ENCODE data around the gene SPATA16.
"Not testable (repeated sequence)": the region's sequence is repeated elsewhere in the genome, so short reads cannot be mapped to it uniquely, and the experiment has no call there.

Gene SPATA16

GRCh38 chr3:172892158-172892557 lies 248.9 kb downstream of the SPATA16 start:
- Histone ChIP-seq H3K9me3 (ENCODE audit: control insufficient read depth, low read length) (no peaks in the 10 kb centered on the region), H3K36me3 (ENCODE audit: control insufficient read depth, insufficient read depth, low read length) (no peaks in the 10 kb centered on the region)

DNA sequence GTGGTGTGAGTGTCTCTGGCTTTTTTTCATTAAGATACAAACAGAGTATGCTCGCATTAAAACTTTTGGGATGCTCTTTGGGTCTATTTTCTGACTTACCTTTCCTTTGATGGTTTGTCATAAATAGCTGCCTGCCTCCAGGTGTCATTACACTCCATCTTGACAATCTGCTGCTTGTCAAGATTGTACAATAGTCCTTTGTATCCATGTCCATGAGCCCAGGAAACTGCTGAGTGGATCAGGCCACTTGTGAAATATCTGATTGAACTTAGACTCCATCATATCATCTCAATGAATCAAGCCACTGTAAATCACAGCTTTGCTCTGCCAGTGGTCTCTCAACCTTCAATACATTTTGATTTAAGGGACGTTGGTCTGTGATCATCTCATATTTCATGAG lies 255.3 kb downstream of the SPATA16 start:
- Histone ChIP-seq H3K9me3 (ENCODE audit: control insufficient read depth, low read length) (no peaks in the 10 kb centered on the region), H3K9ac (ENCODE audit: low read length) (no peak overlapping the region), H3K36me3 (ENCODE audit: control insufficient read depth, insufficient read depth, low read length) (no peaks in the 10 kb centered on the region), H3K4me1 (ENCODE audit: control insufficient read depth, insufficient read depth, low read length) (no peaks in the 10 kb centered on the region), H3K27me3 (ENCODE audit: control insufficient read depth, insufficient read depth, low read length) (no peaks in the 10 kb centered on the region), H3K4me3 (ENCODE audit: low read length) (no peak overlapping the region)

More at GRCh38 chr3:172892158-172892557, 248.9 kb downstream of the SPATA16 start:
- Histone ChIP-seq H3K9ac (ENCODE audit: low read length) (no peak overlapping the region), H3K27me3 (ENCODE audit: control insufficient read depth, insufficient read depth, low read length) (no peaks in the 10 kb centered on the region), H3K4me3 (ENCODE audit: low read length) (no peak overlapping the region), H3K4me1 (ENCODE audit: control insufficient read depth, insufficient read depth, low read length) (no peaks in the 10 kb centered on the region)

DNA sequence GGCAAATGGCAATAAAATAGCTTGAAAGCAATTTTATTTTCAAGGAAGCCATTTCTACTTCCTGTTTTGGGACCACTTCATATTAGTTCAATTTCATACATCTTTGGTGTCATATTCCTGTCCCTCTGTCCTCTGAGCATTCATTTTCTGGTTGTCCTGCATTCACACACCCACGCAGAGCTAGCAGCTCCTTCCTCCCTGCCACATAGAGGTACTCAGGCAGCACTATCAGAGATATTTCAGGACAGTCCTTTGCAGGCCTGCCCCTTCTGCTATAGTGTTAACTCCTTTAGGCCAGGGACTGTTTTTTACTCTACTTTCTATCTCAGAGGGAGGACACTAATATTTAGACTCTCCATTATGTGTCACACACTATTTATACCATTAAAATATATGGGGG lies 258.5 kb downstream of the SPATA16 start:
- Histone ChIP-seq H3K27me3 (ENCODE audit: control insufficient read depth, insufficient read depth, low read length) (no peaks in the 10 kb centered on the region), H3K4me3 (ENCODE audit: low read length) (no peak overlapping the region), H3K36me3 (ENCODE audit: control insufficient read depth, insufficient read depth, low read length) (no peaks in the 10 kb centered on the region), H3K9me3 (ENCODE audit: control insufficient read depth, low read length) (no peaks in the 10 kb centered on the region), H3K4me1 (ENCODE audit: control insufficient read depth, insufficient read depth, low read length) (no peaks in the 10 kb centered on the region), H3K9ac (ENCODE audit: low read length) (no peak overlapping the region)

DNA sequence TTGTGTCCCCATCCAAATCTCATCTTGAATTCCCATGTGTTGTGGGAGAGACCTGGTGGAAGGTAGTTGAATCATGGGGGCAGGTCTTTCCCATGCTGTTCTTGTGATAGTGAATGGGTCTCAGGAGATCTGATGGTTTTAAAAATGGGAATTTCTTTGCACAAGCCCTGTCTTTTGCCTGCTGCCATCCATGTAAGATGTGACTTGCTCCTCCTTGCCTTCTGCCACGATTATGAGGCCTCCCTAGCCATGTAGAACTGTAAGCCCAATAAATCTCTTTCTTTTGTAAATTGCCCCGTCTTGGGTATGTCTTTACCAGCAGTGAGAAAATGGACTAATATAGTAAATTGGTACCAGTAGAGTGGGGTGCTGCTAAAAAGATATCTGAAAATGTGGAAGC lies 261.7 kb downstream of the SPATA16 start:
- not testable (repeated sequence) for H3K4me3 ChIP-seq (ENCODE audit: low read length); H3K9me3 ChIP-seq (ENCODE audit: control insufficient read depth, low read length); H3K27me3 ChIP-seq (ENCODE audit: control insufficient read depth, insufficient read depth, low read length); H3K36me3 ChIP-seq (ENCODE audit: control insufficient read depth, insufficient read depth, low read length); H3K4me1 ChIP-seq (ENCODE audit: control insufficient read depth, insufficient read depth, low read length); H3K9ac ChIP-seq (ENCODE audit: low read length)

GRCh38 chr3:172877011-172877410 lies 264.0 kb downstream of the SPATA16 start:
- Histone ChIP-seq H3K9me3 (ENCODE audit: control insufficient read depth, low read length) (no peaks in the 10 kb centered on the region), H3K27me3 (ENCODE audit: control insufficient read depth, insufficient read depth, low read length) (no peaks in the 10 kb centered on the region), H3K4me3 (ENCODE audit: low read length) (no peak overlapping the region), H3K4me1 (ENCODE audit: control insufficient read depth, insufficient read depth, low read length) (no peaks in the 10 kb centered on the region), H3K36me3 (ENCODE audit: control insufficient read depth, insufficient read depth, low read length) (no peaks in the 10 kb centered on the region), H3K9ac (ENCODE audit: low read length) (no peak overlapping the region)

- Histone ChIP-seq H3K4me1 (ENCODE audit: control insufficient read depth, insufficient read depth, low read length) (no peaks in the 10 kb centered on the region), H3K27me3 (ENCODE audit: control insufficient read depth, insufficient read depth, low read length) (no peaks in the 10 kb centered on the region), H3K4me3 (ENCODE audit: low read length) (no peak overlapping the region), H3K9me3 (ENCODE audit: control insufficient read depth, low read length) (no peaks in the 10 kb centered on the region), H3K36me3 (ENCODE audit: control insufficient read depth, insufficient read depth, low read length) (no peaks in the 10 kb centered on the region), H3K9ac (ENCODE audit: low read length) (no peak overlapping the region)
Observed at GRCh38 chr3:172876297-172876696, 264.7 kb downstream of the SPATA16 start.

DNA sequence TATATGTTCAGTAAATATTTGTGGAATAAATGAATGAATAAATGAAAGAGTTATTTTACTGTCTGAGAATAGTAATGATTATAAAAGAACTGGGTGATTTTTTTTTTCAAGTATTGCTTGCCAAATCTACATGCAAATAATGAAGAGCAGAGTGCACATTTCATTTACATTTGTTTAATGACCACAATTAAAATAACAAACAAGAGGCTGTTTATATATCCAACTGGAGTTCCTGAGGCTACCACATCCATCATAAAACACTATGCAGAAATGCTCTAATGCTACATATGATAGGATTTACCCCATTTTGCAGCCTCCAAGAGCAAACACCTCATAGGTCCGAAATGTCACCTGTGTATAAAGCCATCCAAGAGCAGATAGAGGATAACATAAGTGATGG lies 266.0 kb downstream of the SPATA16 start:
- Histone ChIP-seq H3K36me3 (ENCODE audit: control insufficient read depth, insufficient read depth, low read length) (no peaks in the 10 kb centered on the region), H3K27me3 (ENCODE audit: control insufficient read depth, insufficient read depth, low read length) (no peaks in the 10 kb centered on the region), H3K9ac (ENCODE audit: low read length) (no peak overlapping the region)

GRCh38 chr3:172869784-172870518 lies 271.1 kb downstream of the SPATA16 start:
- H3K9me3 ChIP-seq (ENCODE audit: control insufficient read depth, low read length) = no peaks in the 10 kb centered on the region
- H3K9ac ChIP-seq (ENCODE audit: low read length) = no peak overlapping the region
- H3K36me3 ChIP-seq (ENCODE audit: control insufficient read depth, insufficient read depth, low read length) = no peaks in the 10 kb centered on the region
- no peaks in the 10 kb centered on the region for H3K27me3 ChIP-seq (ENCODE audit: control insufficient read depth, insufficient read depth, low read length)
- peaks cover 9% of the 10 kb centered on the region for H3K4me1 ChIP-seq (ENCODE audit: control insufficient read depth, insufficient read depth, low read length)
- no peak overlapping the region for H3K4me3 ChIP-seq (ENCODE audit: low read length)

More for the DNA sequence above, 266.0 kb downstream of the SPATA16 start:
- Histone ChIP-seq H3K9me3 (ENCODE audit: control insufficient read depth, low read length) (no peaks in the 10 kb centered on the region), H3K4me1 (ENCODE audit: control insufficient read depth, insufficient read depth, low read length) (peaks cover under 1% of the 10 kb centered on the region), H3K4me3 (ENCODE audit: low read length) (no peak overlapping the region)

DNA sequence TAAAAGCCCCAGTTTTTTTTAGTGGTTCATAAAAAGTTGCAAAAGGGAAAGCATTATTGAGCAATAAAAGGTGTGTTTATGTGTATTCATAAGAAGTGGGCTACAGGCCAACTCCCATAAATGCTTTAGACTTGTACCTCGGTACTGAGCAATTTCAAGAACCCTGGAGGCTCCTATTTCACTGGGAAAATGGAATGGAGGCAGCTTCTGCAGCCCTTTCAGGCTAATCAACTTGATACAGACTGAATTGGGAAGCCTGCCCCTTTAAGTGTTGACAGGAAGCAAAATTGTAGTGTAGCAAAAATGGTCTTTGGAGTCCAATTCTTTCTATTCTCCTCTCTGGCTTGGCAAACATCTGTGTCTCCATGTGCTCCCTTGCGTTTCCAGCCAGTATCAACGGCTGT lies 271.7 kb downstream of the SPATA16 start:
- Histone ChIP-seq H3K9ac (ENCODE audit: low read length) (no peak overlapping the region), H3K27me3 (ENCODE audit: control insufficient read depth, insufficient read depth, low read length) (no peaks in the 10 kb centered on the region), H3K4me1 (ENCODE audit: control insufficient read depth, insufficient read depth, low read length) (peaks cover 9% of the 10 kb centered on the region), H3K9me3 (ENCODE audit: control insufficient read depth, low read length) (no peaks in the 10 kb centered on the region), H3K36me3 (ENCODE audit: control insufficient read depth, insufficient read depth, low read length) (no peaks in the 10 kb centered on the region), H3K4me3 (ENCODE audit: low read length) (no peak overlapping the region)

DNA sequence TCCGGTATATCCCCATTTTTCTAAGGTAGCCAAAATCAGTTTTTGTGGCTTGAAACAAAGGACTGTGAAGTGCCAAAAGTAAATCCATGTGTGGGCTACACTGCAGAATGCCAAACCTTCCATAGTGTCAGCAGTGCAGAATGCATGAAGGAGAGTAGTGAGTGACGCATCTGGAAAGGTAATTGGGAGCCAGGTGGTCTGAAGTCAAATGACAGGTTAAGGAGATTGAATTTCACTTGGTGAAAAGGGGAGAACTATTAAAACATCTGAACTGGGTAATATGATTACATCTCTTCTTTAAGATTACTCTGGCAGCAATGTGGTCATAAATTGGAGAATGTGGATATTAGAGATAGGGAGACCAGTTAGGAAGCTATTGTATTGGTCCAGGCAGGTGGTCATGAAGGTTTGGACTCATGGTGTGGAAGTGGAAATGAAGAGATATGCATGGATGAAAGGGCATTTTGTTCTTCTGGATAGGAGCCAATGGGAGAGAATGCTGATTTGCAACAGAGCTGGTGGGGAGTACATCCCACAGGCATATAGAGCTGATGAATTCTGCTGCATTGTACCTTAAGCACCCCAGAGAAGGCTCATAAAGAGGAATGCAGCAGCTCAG lies 272.3 kb downstream of the SPATA16 start:
- no peak overlapping the region for H3K4me3 ChIP-seq (ENCODE audit: low read length)
- peaks cover 9% of the 10 kb centered on the region for H3K4me1 ChIP-seq (ENCODE audit: control insufficient read depth, insufficient read depth, low read length)
- no peaks in the 10 kb centered on the region for H3K27me3 ChIP-seq (ENCODE audit: control insufficient read depth, insufficient read depth, low read length)
- H3K9ac ChIP-seq (ENCODE audit: low read length) = no peak overlapping the region
- no peaks in the 10 kb centered on the region for H3K9me3 ChIP-seq (ENCODE audit: control insufficient read depth, low read length)
- H3K36me3 ChIP-seq (ENCODE audit: control insufficient read depth, insufficient read depth, low read length) = no peaks in the 10 kb centered on the region

DNA sequence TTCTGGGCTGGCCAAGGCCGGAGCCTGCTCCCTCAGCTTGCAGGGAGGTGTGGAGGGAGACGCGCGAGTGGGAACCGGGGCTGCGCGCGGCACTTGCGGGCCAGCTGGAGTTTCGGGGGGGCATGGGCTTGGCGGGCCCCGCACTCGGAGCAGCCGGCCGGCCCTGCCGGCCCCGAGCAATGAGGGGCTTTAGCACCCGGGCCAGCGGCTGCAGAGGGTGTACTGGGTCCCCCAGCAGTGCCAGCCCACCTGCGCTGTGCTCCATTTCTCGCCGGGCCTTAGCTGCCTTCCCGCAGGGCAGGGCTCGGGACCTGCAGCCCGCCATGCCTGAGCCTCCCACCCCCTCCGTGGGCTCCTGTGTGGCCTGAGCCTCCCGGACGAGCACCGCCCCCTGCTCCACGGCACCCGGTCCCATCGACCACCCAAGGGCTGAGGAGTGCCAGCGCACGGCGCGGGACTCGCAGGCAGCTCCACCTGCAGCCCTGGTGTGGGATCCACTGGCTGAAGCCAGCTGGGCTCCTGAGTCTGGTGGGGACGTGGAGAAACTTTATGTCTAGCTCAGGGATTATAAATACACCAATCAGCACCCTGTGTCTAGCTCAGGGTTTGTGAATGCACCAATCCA lies 274.2 kb downstream of the SPATA16 start:
- not testable (repeated sequence) for H3K4me1 ChIP-seq (ENCODE audit: control insufficient read depth, insufficient read depth, low read length); H3K36me3 ChIP-seq (ENCODE audit: control insufficient read depth, insufficient read depth, low read length); H3K9ac ChIP-seq (ENCODE audit: low read length); H3K27me3 ChIP-seq (ENCODE audit: control insufficient read depth, insufficient read depth, low read length); H3K9me3 ChIP-seq (ENCODE audit: control insufficient read depth, low read length); H3K4me3 ChIP-seq (ENCODE audit: low read length)

- Histone ChIP-seq H3K27me3 (ENCODE audit: control insufficient read depth, insufficient read depth, low read length) (no peaks in the 10 kb centered on the region), H3K4me3 (ENCODE audit: low read length) (no peak overlapping the region), H3K9ac (ENCODE audit: low read length) (no peak overlapping the region), H3K4me1 (ENCODE audit: control insufficient read depth, insufficient read depth, low read length) (peaks cover 22% of the 10 kb centered on the region), H3K9me3 (ENCODE audit: control insufficient read depth, low read length) (no peaks in the 10 kb centered on the region), H3K36me3 (ENCODE audit: control insufficient read depth, insufficient read depth, low read length) (no peaks in the 10 kb centered on the region)
Observed at GRCh38 chr3:172859041-172859440, 282.0 kb downstream of the SPATA16 start.

Data from mucosa of stomach (tissue), 1 donor.